Endothelial cell of umbilical vein (primary cell): Measurements from ENCODE around the gene REEP5. TPM values are rescaled to one million over a fixed set of nuclear protein-coding genes. Genes with fewer than 3 reads are reported as not detected.

ENCODE experiments used
- BruUV-seq: library from RNA; stranded (reverse); fragments of 400-500 nt; replicated peaks from 2 replicates; lab custom pipeline; 2021; lab: Mats Ljungman, UMichigan
- CTCF ChIA-PET: fragments of 300-600, 350-600 bp; sonication (Branson Sonifier 250); formaldehyde crosslinking; loops from one replicate; lab custom pipeline; 2021; ENCODE audit warnings: antibody characterized with exemption, inconsistent platforms; lab: Charles Lee
- POLR2A ChIA-PET: fragments of 300-600, 350-600 bp; sonication (Branson Sonifier 250); formaldehyde crosslinking; loops from one replicate; lab custom pipeline; 2021; ENCODE audit warnings: antibody characterized with exemption, inconsistent platforms; lab: Charles Lee
- DNase-seq: peaks from one replicate; pipeline ENCODE4 v3.0.0-alpha.2; 2011; ENCODE audit warnings: low read depth, low spot score
- FAIRE-seq: peaks from 2 replicates; lab custom pipeline; 2011; peaks lifted over from hg19 to GRCh38; lab: Jason Lieb, UNC
- H2AFZ ChIP-seq: 2 replicates; pipeline ENCODE4 v1.6.0; 2012; ENCODE audit warnings: low read depth, low read length, control low read depth, inconsistent platforms
- H3K27ac ChIP-seq: 2 replicates; pipeline ENCODE4 v1.5.1; 2011; ENCODE audit warnings: low read depth, mild to moderate bottlenecking, control low read depth, low read length, moderate library complexity; ENCODE audit not compliant: insufficient read depth
- H3K27me3 ChIP-seq, 2 experiments: 2 replicates each; pipeline versions ENCODE4 v1.6.0 to v1.6.1; 2011; ENCODE audit warnings: low read length in 2 of 2, mixed read lengths in 1 of 2; ENCODE audit not compliant: control insufficient read depth in 2 of 2, insufficient read depth in 2 of 2
- H3K36me3 ChIP-seq, 2 experiments: 2 replicates in 1 of 2; 3 replicates in 1 of 2; pipeline ENCODE4 v1.5.1; 2011; ENCODE audit warnings: low read length in 2 of 2, mild to moderate bottlenecking in 1 of 2, moderate library complexity in 1 of 2; ENCODE audit not compliant: control insufficient read depth in 2 of 2, insufficient read depth in 2 of 2; ENCODE audit errors: extremely low read depth in 1 of 2
- H3K4me1 ChIP-seq: 3 replicates; pipeline ENCODE4 v1.5.1; 2011; ENCODE audit warnings: mild to moderate bottlenecking, low read length; ENCODE audit not compliant: control insufficient read depth, insufficient read depth; ENCODE audit errors: extremely low read depth
- H3K4me2 ChIP-seq: 2 replicates; pipeline ENCODE4 v1.6.1; 2011; ENCODE audit warnings: low read length, control low read depth, mixed read lengths; ENCODE audit not compliant: insufficient read depth
- H3K4me3 ChIP-seq, 3 experiments: fragments of 200-600 bp in 1 of 3; sonication (generic), shearing (Covaris generic) in 1 of 3; replicated peaks in 1 of 3; 2 replicates each; pipeline ENCODE4 v1.5.1; 2011 to 2016; ENCODE audit warnings: control low read depth in 3 of 3, low read length in 3 of 3, mild to moderate bottlenecking in 2 of 3, inconsistent platforms in 1 of 3, low read depth in 1 of 3, moderate library complexity in 1 of 3; ENCODE audit not compliant: insufficient read depth in 1 of 3
- H3K79me2 ChIP-seq: 2 replicates; pipeline ENCODE4 v1.6.0; 2012; ENCODE audit warnings: low read length, inconsistent platforms; ENCODE audit not compliant: control insufficient read depth, insufficient read depth
- H3K9ac ChIP-seq: replicated peaks from 2 replicates; pipeline ENCODE3; 2011; ENCODE audit warnings: low read length, control low read depth; ENCODE audit not compliant: insufficient read depth; ENCODE audit errors: extremely low read depth
- H3K9me1 ChIP-seq: replicated peaks from 3 replicates; pipeline ENCODE4 v1.6.0; 2011; ENCODE audit warnings: mild to moderate bottlenecking, low read length; ENCODE audit not compliant: control insufficient read depth, insufficient read depth; ENCODE audit errors: extremely low read depth
- H3K9me3 ChIP-seq: replicated peaks from 2 replicates; pipeline ENCODE4 v1.5.1; 2012; ENCODE audit warnings: low read length, inconsistent platforms; ENCODE audit not compliant: control insufficient read depth, insufficient read depth
- H4K20me1 ChIP-seq: replicated peaks from 2 replicates; pipeline ENCODE3; 2011; ENCODE audit warnings: mild to moderate bottlenecking, low read length; ENCODE audit not compliant: control insufficient read depth, insufficient read depth; ENCODE audit errors: extremely low read depth
- EZH2 ChIP-seq: IDR thresholded peaks from 2 replicates; pipeline ENCODE4 v1.6.1; 2012; ENCODE audit warnings: borderline replicate concordance, low read depth, mild to moderate bottlenecking, moderate library complexity, low read length, inconsistent platforms; ENCODE audit not compliant: severe bottlenecking
- FOS ChIP-seq: IDR thresholded peaks from 2 replicates; pipeline ENCODE4 v1.6.1; 2011; ENCODE audit warnings: mild to moderate bottlenecking, low read length, moderate library complexity, borderline replicate concordance; ENCODE audit not compliant: insufficient read depth
- GATA2 ChIP-seq: IDR thresholded peaks from 2 replicates; pipeline ENCODE4 v1.7.0; 2011; ENCODE audit warnings: low read depth, mild to moderate bottlenecking, moderate library complexity, mixed read lengths, low read length; ENCODE audit not compliant: insufficient read length, insufficient read depth
- JUN ChIP-seq: IDR thresholded peaks from 2 replicates; pipeline ENCODE4 v1.6.1; 2011; ENCODE audit warnings: borderline replicate concordance, low read depth; ENCODE audit not compliant: insufficient read length, insufficient read depth
- MYC ChIP-seq: IDR thresholded peaks from one replicate; pipeline ENCODE4 v1.6.1; 2011; ENCODE audit warnings: mild to moderate bottlenecking, low read depth, low read length
- POLR2A ChIP-seq: IDR thresholded peaks from 2 replicates; pipeline ENCODE4 v1.6.1; 2012; ENCODE audit warnings: low read depth, mild to moderate bottlenecking, control low read depth, low read length
- POLR2AphosphoS5 ChIP-seq: IDR thresholded peaks from 2 replicates; pipeline ENCODE4 v1.6.1; 2012; ENCODE audit warnings: low read depth, mild to moderate bottlenecking, control low read depth, low read length, moderate library complexity; ENCODE audit not compliant: insufficient read depth
- dilution Hi-C: fragments of 300-500 bp; cut with MboI; formaldehyde crosslinking; loops from one replicate; pipeline ENCODE4 v1.15.0; 2019; ENCODE audit warnings: low sequenced_read_pairs; ENCODE audit not compliant: extremely low pct_ligation_motif_present
- intact Hi-C: fragments of 100-400 bp; cut with micrococcal nuclease; formaldehyde crosslinking; loops from one replicate; pipeline ENCODE4 v1.10.0; 2022
- polyA plus RNA-seq, 4 experiments: library from polyadenylated mRNA; depleted of rRNA in 3 of 4; stranded (reverse) in 3 of 4; unstranded in 1 of 4; fragments of >200 nt; gene quantifications; 2 replicates each; pipeline versions ENCODE4 v1.2.1 to v1.2.3, GENCODE V29; 2011 to 2012; ENCODE audit warnings: missing spikeins in 1 of 4
- total RNA-seq: library from RNA; stranded (reverse); gene quantifications from 2 replicates; pipeline ENCODE4 v1.2.3, GENCODE V29; 2021
- TF ChIP-seq, protein P1 (sequence below), 2 donors: IDR thresholded peaks; 1 replicate in 1 of 2; 2 replicates in 1 of 2; pipeline ENCODE4 v1.5.1; 2011; ENCODE audit warnings: low read length in 2 of 2, mild to moderate bottlenecking in 2 of 2, moderate library complexity in 2 of 2, control low read depth in 1 of 2, inconsistent platforms in 1 of 2, low read depth in 1 of 2; ENCODE audit not compliant: insufficient read depth in 1 of 2; ENCODE audit errors: extremely low read depth in 1 of 2
- TF ChIP-seq, protein P2 (sequence below): IDR thresholded peaks from 2 replicates; pipeline ENCODE4 v1.6.1; 2011; ENCODE audit not compliant: insufficient read depth, insufficient read length

Gene REEP5
- total and polyA plus RNA-seq, 2 donors (not counting 3 experiments of a cell fraction or from before 2014, with no cell fraction given), result 98.0 to 163 TPM

DNA sequence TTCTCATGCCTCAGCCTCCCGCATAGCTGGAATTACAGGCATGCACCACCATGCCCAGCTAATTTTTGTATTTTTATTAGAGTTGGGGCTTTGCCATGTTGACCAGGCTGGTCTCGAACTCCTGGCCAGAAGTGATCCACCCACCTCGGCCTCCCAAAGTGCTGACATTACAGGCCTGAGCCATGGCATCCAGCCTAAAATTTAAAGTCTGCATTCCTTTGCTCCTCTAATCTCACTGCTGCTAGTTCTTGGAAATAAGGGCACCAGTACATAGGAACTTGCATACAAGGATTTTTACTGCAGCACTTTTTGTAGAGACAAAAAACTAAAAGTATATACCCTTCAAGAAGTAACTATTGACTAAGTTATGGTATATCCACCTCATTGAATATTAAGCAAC is 34.6 kb upstream of the REEP5 start:
- intact Hi-C loops, result no loop called here
- H3K9me3 ChIP-seq, result no peaks in the 10 kb centered on the region
- BruUV-seq, result no TSS peak

More for the DNA sequence above, 34.6 kb upstream of the REEP5 start:
- no peaks in the 10 kb centered on the region for H4K20me1 ChIP-seq
- DNase-seq (no peak), FAIRE-seq (no peak)
- H2AFZ ChIP-seq, result no peak overlapping the region
- peaks cover 28% of the 10 kb centered on the region for H3K4me1 ChIP-seq
- CTCF ChIA-PET, result interaction anchor here (0.8 kb wide), 1 partner anchor 649 kb away, joined by 3 read pairs; no protein-coding TSS in a partner anchor
- POLR2A ChIA-PET, result no interaction called here
- H3K4me3 ChIP-seq, result no peak overlapping the region
- no peaks in the 10 kb centered on the region for H3K9me1 ChIP-seq
- no peaks in the 10 kb centered on the region for H3K79me2 ChIP-seq
- no peaks in the 10 kb centered on the region for H3K36me3 ChIP-seq
- no peak overlapping the region for H3K9ac ChIP-seq
- no peak overlapping the region for H3K4me2 ChIP-seq
- TF ChIP-seq EZH2, result no peak
- TF ChIP-seq MYC, result no peak
- no peak for TF ChIP-seq JUN
- TF ChIP-seq, protein P1, sequence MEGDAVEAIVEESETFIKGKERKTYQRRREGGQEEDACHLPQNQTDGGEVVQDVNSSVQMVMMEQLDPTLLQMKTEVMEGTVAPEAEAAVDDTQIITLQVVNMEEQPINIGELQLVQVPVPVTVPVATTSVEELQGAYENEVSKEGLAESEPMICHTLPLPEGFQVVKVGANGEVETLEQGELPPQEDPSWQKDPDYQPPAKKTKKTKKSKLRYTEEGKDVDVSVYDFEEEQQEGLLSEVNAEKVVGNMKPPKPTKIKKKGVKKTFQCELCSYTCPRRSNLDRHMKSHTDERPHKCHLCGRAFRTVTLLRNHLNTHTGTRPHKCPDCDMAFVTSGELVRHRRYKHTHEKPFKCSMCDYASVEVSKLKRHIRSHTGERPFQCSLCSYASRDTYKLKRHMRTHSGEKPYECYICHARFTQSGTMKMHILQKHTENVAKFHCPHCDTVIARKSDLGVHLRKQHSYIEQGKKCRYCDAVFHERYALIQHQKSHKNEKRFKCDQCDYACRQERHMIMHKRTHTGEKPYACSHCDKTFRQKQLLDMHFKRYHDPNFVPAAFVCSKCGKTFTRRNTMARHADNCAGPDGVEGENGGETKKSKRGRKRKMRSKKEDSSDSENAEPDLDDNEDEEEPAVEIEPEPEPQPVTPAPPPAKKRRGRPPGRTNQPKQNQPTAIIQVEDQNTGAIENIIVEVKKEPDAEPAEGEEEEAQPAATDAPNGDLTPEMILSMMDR (IDR thresholded peaks at IDR 0.05; ENCODE audit: extremely low read depth in 1 of 2, insufficient read depth in 1 of 2, low read depth in 1 of 2, low read length in 2 of 2), result no peak
- no peak for TF ChIP-seq GATA2
- no peak for TF ChIP-seq FOS
- TF ChIP-seq, protein P2, sequence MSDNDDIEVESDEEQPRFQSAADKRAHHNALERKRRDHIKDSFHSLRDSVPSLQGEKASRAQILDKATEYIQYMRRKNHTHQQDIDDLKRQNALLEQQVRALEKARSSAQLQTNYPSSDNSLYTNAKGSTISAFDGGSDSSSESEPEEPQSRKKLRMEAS, result no peak
- TF ChIP-seq POLR2A, result no peak
- TF ChIP-seq POLR2AphosphoS5, result no peak
- dilution Hi-C loops, result no loop called here
- no peaks in the 10 kb centered on the region for H3K27me3 ChIP-seq
- H3K27ac ChIP-seq, result no peak overlapping the region
